ENCODE measurements around the gene LRRC9.

- TF ChIP-seq CTCF (IDR thresholded peaks at IDR 0.05 in 8 of 11, conservative IDR thresholded peaks at IDR 0.05 in 3 of 11) (no peak), POLR2A (IDR thresholded peaks at IDR 0.05) (no peak), POLR2AphosphoS5 (IDR thresholded peaks at IDR 0.05) (no peak)
Observed at GRCh38 chr14:59998564-59998963, 78.6 kb downstream of the LRRC9 start.
